Measurements from ENCODE around the gene LCOR.

LCOR gene

GRCh38 chr10:96889415-96890171 is 57.5 kb downstream of the LCOR start:
- no peak for DNase-seq (ENCODE audit: low read depth in 4 of 4, low spot score in 1 of 4)

GRCh38 chr10:96890172-96890513 is 58.0 kb downstream of the LCOR start:
- DNase-seq (ENCODE audit: low read depth in 4 of 4, low spot score in 1 of 4): no peak

GRCh38 chr10:96890580-96890979 is 58.5 kb downstream of the LCOR start:
- no peak for DNase-seq (ENCODE audit: low read depth in 4 of 4, low spot score in 1 of 4)

- no peak for DNase-seq (ENCODE audit: low read depth in 4 of 4, low spot score in 1 of 4)
Measured at GRCh38 chr10:96891840-96892239, 59.7 kb downstream of the LCOR start.

DNA sequence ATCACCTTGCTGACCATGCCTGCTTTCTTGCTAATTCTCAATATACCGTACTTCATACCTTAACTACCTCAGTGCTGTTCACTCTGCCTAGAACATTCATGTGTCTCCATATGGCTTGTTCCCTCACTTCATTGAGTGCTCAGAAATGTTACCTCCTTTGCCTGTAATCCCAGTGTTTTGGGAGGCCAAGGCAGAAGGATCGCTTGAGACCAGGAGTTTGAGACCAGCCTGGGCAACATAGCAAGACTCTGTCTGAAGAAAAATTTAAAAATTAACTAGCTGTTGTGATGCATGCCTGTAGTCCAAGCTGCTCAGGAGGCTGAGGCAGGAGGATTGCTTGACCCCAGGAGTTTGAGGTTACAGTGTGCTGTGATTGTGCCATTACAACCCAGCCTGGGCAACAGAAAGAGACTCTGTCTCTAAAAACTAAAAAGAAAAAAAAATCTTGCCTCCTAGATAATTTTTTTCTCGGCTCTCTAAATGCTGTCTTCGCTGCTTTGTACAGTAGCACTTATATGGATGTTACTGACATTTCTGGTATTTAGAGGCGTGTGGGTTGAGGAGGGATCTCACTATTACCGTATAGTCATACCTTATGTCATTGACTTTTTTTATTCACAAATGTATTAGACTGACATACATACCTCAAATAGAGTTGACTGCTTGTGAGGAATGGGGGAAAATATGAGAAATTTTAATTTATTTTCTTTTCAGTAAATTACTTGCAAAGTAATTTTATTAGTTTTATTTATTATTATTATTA is 63.7 kb downstream of the LCOR start:
- no peak for DNase-seq (ENCODE audit: low read depth in 4 of 4, low spot score in 1 of 4)

DNA sequence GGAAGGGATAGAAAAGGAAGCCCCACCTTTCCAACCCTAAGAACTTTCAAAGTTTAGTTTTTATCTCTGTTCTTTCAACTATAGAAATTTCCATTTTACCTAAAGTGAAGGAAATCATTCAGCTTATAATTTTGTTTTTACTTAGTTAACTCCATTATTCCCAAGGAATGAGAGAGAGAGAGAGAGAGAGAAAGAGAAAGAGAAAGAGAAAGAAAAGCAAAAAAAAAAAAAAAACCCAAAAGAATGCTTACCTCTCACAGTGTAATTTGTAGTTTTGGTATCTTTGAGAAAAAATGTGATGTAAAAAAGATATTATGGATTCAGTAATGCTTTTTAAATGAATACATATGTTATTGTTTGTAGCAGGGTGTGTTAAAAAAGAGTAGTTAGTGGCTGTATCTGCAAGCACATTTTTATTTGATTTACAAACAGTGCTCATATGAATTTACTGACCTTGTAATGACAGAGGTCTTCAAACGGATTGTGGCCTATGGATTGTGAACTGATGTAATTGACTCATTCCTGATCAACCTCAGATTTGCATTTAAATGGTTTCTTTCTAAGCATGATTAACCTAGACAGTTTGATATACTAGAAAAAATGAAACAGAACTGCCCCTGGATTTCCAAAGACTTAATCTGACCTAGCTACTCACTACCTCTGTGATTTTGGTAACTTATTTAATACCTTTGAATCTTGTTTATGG is 64.9 kb downstream of the LCOR start:
- DNase-seq (ENCODE audit: low read depth in 4 of 4, low spot score in 1 of 4): no peak

GRCh38 chr10:96902117-96902516 is 70.0 kb downstream of the LCOR start:
- no peak for DNase-seq (ENCODE audit: low read depth in 4 of 4, low spot score in 1 of 4)

GRCh38 chr10:96902731-96903358 is 70.7 kb downstream of the LCOR start:
- no peak for DNase-seq (ENCODE audit: low read depth in 4 of 4, low spot score in 1 of 4)

DNA sequence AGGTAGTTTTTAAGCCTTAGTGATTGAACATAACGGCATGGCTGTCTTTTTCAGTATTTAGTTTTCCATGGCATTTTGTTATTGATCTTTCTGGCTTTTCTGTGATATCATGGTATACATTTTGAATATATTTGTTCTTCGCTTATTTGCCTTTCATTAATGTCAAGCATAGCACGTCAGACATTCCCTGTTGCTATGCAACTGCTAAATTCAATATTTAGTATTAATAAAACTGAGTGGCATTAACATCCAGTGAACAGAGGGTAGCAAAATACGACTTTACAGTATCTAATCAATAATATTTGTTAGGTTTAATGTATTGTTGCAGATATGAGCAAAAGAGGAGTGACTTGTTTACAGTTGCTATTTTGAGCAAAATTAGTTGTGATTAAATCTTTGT is 72.5 kb downstream of the LCOR start:
- no peak for DNase-seq (ENCODE audit: low read depth in 4 of 4, low spot score in 1 of 4)

GRCh38 chr10:96906864-96907263 is 74.8 kb downstream of the LCOR start:
- DNase-seq (ENCODE audit: low read depth in 4 of 4, low spot score in 1 of 4): no peak

DNA sequence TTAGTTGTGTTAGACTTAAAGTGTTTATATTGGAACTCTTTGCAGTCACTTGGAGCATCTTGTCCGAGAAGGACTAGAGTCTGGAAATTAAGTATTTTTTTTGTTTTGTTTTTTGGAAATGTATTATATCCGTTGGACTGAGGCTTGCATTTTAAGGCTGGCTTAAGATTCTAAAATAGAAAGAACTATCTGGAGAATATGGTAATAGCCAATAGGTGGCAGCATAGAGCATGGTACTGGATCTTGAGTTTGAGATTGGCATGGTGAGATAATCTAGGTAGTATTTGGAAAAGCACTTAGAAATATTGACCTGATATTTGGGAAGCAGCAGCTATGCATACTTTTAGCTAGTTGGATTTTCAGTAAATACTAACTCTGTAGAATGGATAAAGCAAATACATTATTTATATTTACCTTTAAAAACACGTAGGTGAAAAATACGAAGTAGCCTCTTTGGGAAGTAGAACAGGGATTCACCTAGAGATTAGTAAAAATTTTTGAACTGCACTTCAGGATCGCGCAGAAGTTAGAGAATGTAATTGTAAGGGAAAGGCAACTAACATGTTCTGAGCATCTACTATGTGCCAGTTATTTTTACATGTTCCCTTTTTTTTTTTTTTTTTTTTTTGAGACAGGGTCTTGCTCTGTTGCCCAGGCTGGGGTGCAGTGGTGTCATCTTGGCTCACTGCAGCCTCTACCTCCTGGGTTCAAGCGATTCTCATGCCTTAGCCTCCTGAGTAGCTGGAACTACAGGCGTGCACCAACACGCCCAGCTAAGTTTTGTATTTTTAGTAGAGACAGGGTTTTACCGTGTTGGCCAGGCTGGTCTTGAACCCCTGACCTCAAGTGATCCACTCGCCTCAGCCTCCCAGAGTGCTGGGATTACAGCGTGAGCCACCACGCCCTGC is 78.6 kb downstream of the LCOR start:
- no peak for DNase-seq (ENCODE audit: low read depth in 4 of 4, low spot score in 1 of 4)

DNA sequence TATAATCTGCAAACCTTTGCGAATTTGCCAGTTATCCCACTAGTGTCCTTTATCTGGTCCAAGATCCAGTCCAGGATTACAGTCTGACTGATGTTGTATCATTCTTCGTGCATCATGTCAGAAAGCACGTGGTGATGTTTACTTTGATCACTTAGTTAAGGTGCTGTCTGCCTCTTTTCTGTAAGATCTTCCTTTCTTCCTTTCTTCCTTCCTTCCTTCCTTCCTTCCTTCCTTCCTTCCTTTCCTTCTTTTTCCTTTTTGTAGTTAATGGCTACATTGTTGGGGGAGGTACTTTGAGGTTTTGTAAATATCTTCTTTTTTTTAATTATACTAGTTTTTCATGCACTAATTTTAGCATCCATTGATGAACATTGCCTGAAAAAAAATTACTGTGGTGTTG is 80.3 kb downstream of the LCOR start:
- DNase-seq (ENCODE audit: low read depth in 4 of 4, low spot score in 1 of 4): no peak

GRCh38 chr10:96913906-96914305 is 81.8 kb downstream of the LCOR start:
- DNase-seq (ENCODE audit: low read depth in 4 of 4, low spot score in 1 of 4): no peak

GRCh38 chr10:96917628-96918027 is 85.5 kb downstream of the LCOR start:
- no peak for DNase-seq (ENCODE audit: low read depth in 4 of 4, low spot score in 1 of 4)

DNA sequence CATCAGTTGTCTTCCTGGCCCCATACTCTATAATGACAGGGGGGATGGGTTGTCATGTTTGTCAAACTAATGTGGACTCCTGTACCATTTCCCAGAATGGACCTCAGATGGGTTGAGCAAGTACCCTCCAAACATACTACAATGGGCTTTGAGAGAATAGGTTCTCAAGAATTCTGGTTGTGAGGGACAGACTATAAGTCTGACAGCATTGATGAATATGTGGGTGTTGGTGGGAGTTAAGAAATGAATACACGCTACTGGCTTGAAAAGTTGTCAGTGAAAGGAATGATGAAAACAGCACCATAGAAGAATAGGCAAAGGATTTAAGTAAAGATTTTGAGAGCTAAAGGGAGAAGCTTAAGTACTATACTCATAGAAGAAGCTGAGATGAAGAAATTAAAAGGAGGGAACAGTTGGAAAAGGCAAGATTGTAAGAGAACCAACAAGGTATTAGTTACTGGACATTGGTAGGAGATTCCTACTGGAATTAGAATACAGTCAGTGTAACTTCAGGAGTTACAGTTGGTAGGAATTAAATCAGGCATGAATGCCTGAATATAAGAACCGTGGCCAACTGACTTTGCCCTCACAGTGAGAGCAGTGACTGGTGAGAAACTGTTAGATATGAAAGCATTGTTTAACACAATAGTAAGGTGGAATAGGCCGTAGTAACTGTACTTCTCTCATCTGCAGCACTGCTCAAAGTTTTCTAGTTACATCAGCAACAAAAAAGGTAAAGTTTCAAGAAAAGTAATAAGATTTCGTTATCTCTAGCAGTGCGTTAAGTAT is 86.3 kb downstream of the LCOR start:
- no peak for DNase-seq (ENCODE audit: low read depth in 4 of 4, low spot score in 1 of 4)

DNA sequence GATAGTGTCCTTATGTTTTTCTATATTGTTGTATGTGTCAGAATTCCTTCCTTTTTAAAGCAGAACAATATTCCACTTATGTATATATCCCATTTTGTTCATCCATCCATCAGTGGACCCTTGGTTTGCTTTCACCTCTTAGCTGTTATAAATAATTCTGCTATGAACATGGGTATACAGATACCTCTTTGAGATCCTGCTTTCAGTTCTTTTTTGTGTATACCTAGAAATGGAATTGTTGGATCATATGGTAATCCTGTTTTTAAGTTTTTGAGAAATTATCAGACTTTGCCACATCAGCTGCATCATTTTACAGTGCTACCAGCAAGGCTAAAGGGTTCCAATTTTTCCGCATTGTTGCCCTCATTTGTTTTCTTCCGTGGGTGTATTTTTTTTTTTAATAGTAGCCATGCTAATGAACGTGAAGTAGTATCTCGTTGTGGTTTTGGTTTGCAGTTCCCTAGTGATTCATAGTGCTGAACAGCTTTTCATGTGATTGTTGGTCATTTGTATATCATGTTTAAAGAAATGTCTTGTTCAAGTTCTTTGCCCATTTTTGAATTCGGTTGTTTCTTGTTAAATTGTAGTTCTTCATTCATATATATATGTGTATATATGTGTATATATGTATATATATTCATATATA is 87.8 kb downstream of the LCOR start:
- DNase-seq (ENCODE audit: low read depth in 4 of 4, low spot score in 1 of 4): no peak

DNA sequence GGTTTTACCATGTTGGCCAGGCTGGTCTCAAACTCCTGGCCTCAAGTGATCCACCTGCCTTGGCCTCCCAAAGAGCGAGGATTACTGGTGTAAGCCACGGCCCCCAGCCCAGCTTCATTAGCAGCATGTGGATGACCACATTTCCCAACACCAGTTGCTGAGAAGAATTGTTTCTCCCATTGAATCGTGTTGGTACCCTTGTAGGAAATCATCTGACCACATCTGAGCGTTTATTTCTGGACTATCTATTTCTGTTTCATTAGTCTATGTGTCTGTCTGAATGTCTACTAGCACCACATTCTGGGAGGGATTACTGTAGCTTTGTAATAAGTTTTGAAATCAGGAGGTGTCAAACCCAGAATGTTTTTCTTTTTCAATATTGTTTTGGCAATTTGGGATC is 89.6 kb downstream of the LCOR start:
- DNase-seq (ENCODE audit: low read depth in 4 of 4, low spot score in 1 of 4): no peak

- DNase-seq (ENCODE audit: low read depth in 4 of 4, low spot score in 1 of 4): no peak
Measured at GRCh38 chr10:96922978-96923948, 91.2 kb downstream of the LCOR start.
